SJSA1 (cell line): ENCODE results near the gene GRB14. TPM values are rescaled to one million over a fixed set of nuclear protein-coding genes. Genes with fewer than 3 reads are reported as not detected.

Experiments used
- DNase-seq, 2 experiments: peaks; one replicate each; pipeline ENCODE4 v3.0.0-alpha.2; 2015 to 2020; ENCODE audit warnings: low spot score in 2 of 2, low read depth in 1 of 2
- H3K27ac ChIP-seq: fragments of 250-450 bp; sonication (Bioruptor Pico); 2 replicates; pipeline ENCODE4 v1.5.1; 2020; ENCODE audit warnings: mild to moderate bottlenecking, moderate library complexity
- H3K27me3 ChIP-seq: fragments of 250-450 bp; sonication (Bioruptor Pico); replicated peaks from 2 replicates; pipeline ENCODE4 v1.5.1; 2020; ENCODE audit warnings: mild to moderate bottlenecking, moderate library complexity
- H3K36me3 ChIP-seq: fragments of 250-450 bp; sonication (Bioruptor Pico); 2 replicates; pipeline ENCODE4 v1.5.1; 2020; ENCODE audit warnings: mild to moderate bottlenecking
- H3K4me1 ChIP-seq: fragments of 250-450 bp; sonication (Bioruptor Pico); replicated peaks from 2 replicates; pipeline ENCODE4 v1.6.1; 2021; ENCODE audit warnings: mild to moderate bottlenecking
- H3K4me3 ChIP-seq: fragments of 250-450 bp; sonication (Bioruptor Pico); 2 replicates; pipeline ENCODE4 v1.5.1; 2020; ENCODE audit warnings: mild to moderate bottlenecking
- H3K9me3 ChIP-seq: fragments of 250-450 bp; sonication (Bioruptor Pico); replicated peaks from 2 replicates; pipeline ENCODE4 v1.5.1; 2020; ENCODE audit warnings: mild to moderate bottlenecking
- total RNA-seq: library from RNA; depleted of rRNA; stranded (reverse); fragments of >200 nt; shearing (Covaris generic); gene quantifications from 2 replicates; pipeline ENCODE4 v1.2.3, GENCODE V29; 2014

GRB14 gene
- total RNA-seq, 1 experiment from 2014 or later = not detected

DNA sequence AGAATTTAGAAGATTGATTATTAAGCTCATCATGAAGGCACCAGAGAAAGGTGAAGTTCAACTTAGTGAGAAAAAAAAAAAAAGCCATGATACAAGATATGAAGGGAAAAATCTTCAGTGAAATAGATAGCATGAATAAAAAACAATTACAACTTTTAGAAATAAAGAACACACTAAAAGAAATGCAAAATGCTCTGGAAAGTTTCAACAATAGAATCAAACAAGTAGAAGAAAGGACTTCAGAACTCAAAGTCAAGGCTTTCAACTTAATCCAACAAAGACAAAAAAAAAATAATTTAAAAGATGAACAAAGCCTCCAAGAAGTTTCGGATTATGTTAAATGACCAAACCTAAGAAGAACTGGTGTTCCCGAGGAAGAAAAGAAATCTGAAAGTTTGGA, 105.5 kb downstream of the GRB14 start:
- DNase-seq = no peak

DNA sequence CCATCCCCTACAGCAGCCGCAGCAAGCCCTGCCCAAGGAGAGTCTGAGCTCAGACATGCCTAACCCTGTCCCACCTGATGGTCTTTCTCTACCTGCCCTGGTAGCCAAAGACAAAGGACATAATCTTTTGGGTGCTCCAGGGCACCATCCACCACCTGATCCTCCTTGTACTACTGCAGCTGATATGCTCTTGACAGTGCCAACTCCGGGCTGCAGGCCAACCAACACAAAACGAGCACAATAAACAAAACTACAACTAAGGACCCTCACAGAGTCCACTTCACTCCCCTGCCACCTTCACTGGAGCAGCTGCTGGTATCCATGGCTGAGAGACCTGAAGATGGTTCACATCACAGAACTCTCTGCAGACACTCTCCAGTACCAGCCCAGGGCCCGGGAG, 106.3 kb downstream of the GRB14 start:
- Histone ChIP-seq H3K9me3 (peaks cover 4% of the 10 kb centered on the region; the same call in 1 of the 2 replicates), H3K27me3 (no peaks in the 10 kb centered on the region), H3K27ac (no peak overlapping the region), H3K4me3 (no peak overlapping the region), H3K4me1 (no peaks in the 10 kb centered on the region), H3K36me3 (no peaks in the 10 kb centered on the region)
- no peak for DNase-seq

More for the DNA sequence above, 105.5 kb downstream of the GRB14 start:
- H3K27me3 ChIP-seq = no peaks in the 10 kb centered on the region
- no peak overlapping the region for H3K27ac ChIP-seq
- H3K36me3 ChIP-seq = no peaks in the 10 kb centered on the region
- H3K4me3 ChIP-seq = no peak overlapping the region
- no peaks in the 10 kb centered on the region for H3K4me1 ChIP-seq
- peaks cover 4% of the 10 kb centered on the region; the same call in 1 of the 2 replicates for H3K9me3 ChIP-seq

DNA sequence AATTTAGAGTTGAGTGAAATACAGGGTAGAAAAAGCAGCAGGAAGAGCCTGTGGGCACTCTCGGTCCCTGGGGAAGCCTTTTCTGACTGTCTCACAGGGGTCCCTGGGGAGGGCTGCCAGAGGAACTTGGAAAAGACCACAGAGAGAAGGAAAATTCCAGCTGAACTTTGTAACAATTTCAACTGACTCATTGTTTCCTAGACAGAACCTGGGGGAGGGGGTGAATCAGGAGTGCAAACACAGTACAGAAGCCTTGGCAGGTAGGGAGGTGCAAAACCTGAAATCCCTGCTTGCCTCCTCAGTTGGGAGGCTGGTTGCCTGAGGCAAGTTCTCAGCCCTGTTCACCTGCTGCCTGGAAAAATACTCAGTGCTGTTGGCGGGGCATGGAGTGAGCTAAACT, 106.8 kb downstream of the GRB14 start:
- Histone ChIP-seq H3K27me3 (no peaks in the 10 kb centered on the region), H3K27ac (no peak overlapping the region), H3K9me3 (peaks cover 4% of the 10 kb centered on the region; the same call in 1 of the 2 replicates), H3K4me1 (no peaks in the 10 kb centered on the region), H3K4me3 (no peak overlapping the region), H3K36me3 (no peaks in the 10 kb centered on the region)
- no peak for DNase-seq

DNA sequence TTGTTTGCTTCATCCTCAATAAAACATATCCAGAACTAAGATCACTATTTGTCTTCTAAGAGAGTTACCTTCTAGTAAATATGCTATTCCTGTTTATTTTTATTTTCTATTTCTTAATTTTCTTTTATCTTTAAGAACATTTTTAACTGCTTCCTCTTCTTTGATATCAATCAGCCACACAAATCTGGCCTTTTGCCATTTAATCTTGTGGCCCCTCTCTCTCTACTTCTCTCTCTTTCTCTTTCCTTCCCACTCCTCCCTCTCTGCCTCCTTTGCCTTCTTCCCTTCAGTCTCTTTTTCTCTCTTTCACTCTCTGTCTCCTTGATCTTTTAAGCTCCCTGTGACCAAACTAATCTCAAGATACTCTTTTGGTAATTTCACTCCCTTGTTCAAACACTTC, 108.4 kb downstream of the GRB14 start:
- no peak overlapping the region for H3K27ac ChIP-seq
- no peaks in the 10 kb centered on the region for H3K4me1 ChIP-seq
- H3K9me3 ChIP-seq = peaks cover 4% of the 10 kb centered on the region; the same call in 1 of the 2 replicates
- DNase-seq = no peak
- no peak overlapping the region for H3K4me3 ChIP-seq
- H3K36me3 ChIP-seq = no peaks in the 10 kb centered on the region
- H3K27me3 ChIP-seq = no peaks in the 10 kb centered on the region

DNA sequence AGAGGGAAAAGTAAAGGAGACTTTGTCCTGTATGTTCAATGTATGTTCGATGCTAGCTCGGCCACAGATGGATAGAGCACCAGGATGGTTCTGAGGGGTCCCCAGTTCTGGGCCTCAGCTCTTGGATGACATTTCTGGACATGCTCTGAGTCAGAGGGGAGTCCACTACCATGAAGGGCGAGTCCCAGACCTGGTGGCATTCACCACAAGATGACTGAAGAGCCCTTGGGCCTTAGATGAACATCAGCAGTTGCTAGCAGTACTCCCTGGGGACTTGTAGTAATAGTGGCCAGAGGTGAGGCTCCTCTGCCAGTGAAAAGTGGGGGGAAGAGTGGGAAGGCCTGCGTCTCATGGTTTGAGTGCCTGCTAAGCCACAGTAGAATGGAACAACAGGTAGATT, 109.5 kb downstream of the GRB14 start:
- Histone ChIP-seq H3K4me1 (no peaks in the 10 kb centered on the region), H3K4me3 (no peak overlapping the region), H3K27me3 (no peaks in the 10 kb centered on the region), H3K27ac (no peak overlapping the region), H3K36me3 (no peaks in the 10 kb centered on the region), H3K9me3 (no peaks in the 10 kb centered on the region)
- DNase-seq = no peak

DNA sequence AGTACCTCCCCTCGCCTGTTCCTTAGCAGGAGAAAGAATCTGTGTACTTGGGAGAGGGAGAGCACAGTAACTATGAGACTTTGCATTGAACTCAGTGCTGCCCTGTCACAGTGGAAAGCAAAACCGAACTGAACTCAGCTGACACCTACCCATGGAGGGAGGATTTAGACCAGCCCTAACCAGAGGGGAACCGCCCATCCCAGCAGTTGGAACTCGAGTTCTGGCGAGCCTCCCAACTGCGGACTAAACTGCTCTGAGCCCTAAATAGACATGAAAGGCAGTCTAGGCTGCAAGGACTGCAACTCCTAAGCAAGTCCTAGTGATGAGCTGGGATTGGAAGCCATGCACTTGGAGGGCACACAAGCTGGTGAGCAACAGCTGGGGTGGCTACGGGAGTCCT, 110.4 kb downstream of the GRB14 start:
- Histone ChIP-seq H3K4me3 (no peak overlapping the region), H3K27me3 (0 out of 2 replicates have a peak, but pooled peaks cover 6% of the 10 kb centered on the region), H3K4me1 (no peaks in the 10 kb centered on the region), H3K27ac (no peak overlapping the region), H3K36me3 (no peaks in the 10 kb centered on the region), H3K9me3 (no peaks in the 10 kb centered on the region)
- DNase-seq = no peak

DNA sequence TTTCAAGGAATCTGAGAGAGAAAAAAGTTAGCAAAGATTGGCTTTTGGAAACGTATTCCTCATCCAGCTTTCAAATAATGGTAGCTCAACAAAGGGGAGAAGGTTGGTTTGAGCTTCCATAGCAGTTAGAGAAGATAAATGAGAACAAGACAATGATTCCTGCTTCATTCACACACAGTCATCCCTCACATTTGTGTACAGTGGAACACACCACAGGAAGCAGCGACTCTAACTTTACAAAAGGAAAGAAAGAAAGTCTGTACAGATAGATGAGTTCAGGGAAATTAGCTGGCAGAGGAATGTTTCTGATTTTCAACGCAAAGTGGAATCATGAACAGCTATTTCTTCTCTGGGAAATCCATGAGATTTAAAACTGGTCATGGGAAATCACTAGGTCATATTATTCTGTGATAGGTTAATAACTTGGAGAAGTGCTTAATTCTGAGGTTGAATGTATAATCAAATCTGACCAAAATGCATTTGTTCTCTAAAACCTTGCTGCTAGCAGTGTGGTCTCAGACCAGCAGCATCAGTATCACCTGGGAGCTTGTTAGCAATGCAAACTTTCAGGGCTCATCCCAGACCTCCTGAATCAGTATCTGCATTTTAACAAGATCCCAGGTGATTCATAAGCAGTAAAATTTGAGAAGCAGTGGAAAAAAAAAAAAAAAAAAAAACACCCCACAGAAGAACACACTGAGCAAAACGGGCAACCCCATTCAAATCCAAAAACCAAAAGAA, 112.0 kb downstream of the GRB14 start:
- no peaks in the 10 kb centered on the region for H3K9me3 ChIP-seq
- DNase-seq = no peak
- H3K27ac ChIP-seq = no peak overlapping the region
- H3K4me3 ChIP-seq = no peak overlapping the region
- H3K4me1 ChIP-seq = no peaks in the 10 kb centered on the region
- no peaks in the 10 kb centered on the region for H3K36me3 ChIP-seq
- 0 out of 2 replicates have a peak, but pooled peaks cover 6% of the 10 kb centered on the region for H3K27me3 ChIP-seq

DNA sequence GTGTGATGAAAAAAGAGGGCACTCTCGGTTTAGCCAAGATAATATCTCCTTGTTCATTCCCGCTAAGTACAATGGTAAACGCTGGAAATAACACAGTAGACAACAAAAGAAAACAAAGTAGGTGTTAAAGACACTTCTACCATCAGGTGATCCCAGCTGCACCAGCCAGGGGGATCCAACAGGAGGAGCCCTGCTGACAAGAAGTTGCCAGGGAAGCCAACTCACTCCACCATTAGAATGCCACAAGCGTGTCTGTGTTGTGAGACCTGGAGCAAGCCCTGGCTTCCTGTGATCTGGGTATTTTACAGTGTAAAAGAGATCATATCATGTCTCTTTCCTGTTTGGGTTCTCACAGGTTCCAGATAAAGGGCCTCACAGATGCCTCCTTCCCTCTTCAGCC, 117.0 kb downstream of the GRB14 start:
- Histone ChIP-seq H3K9me3 (no peaks in the 10 kb centered on the region), H3K36me3 (no peaks in the 10 kb centered on the region), H3K27me3 (0 out of 2 replicates have a peak, but pooled peaks cover 11% of the 10 kb centered on the region), H3K4me1 (no peaks in the 10 kb centered on the region), H3K27ac (no peak overlapping the region), H3K4me3 (no peak overlapping the region)
- no peak for DNase-seq

DNA sequence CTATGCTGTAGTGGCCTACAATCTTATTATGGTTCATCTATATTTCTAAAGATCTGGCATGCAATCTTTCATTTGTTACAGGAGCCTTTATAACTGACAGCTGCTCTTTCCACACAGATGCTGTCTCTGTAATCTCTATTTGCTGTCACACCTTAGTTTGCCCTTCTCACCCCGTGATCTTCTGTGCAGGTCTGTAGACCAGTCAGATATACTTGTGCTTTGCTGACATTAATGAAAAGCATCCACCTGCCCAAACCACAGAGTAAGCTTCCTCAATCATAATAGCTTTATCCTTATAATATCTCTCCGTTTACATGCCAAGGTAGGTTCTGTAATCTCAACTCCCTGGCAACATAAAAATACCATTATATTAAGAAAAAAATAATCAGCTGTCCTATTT, 122.4 kb downstream of the GRB14 start:
- H3K36me3 ChIP-seq = no peaks in the 10 kb centered on the region
- no peaks in the 10 kb centered on the region for H3K9me3 ChIP-seq
- no peaks in the 10 kb centered on the region for H3K4me1 ChIP-seq
- H3K27ac ChIP-seq = no peak overlapping the region
- 0 out of 2 replicates have a peak, but pooled peaks cover 5% of the 10 kb centered on the region for H3K27me3 ChIP-seq
- H3K4me3 ChIP-seq = no peak overlapping the region
- no peak for DNase-seq

DNA sequence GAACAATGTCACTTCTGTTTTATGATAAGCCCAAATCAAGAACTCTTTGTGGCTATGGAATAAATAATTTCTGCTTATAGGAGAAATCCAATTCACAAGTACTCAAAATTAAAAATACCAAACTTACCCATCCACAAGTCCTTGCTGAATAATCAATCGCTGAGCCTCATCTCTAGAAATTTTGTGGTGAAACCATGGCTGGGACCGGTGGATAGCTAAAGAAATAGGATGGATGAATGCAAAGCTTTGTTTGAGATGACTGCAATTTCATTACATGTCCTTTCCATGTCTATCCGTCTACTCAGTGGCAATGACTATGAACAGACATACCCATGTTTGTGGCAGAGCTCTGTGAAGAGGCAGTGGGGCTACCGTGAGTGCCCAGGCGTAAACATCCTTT, 124.4 kb downstream of the GRB14 start:
- Histone ChIP-seq H3K4me3 (no peak overlapping the region), H3K9me3 (no peaks in the 10 kb centered on the region), H3K27ac (no peak overlapping the region), H3K27me3 (peaks cover 3% of the 10 kb centered on the region; the same call in 1 of the 2 replicates), H3K36me3 (no peaks in the 10 kb centered on the region), H3K4me1 (no peaks in the 10 kb centered on the region)
- no peak for DNase-seq

DNA sequence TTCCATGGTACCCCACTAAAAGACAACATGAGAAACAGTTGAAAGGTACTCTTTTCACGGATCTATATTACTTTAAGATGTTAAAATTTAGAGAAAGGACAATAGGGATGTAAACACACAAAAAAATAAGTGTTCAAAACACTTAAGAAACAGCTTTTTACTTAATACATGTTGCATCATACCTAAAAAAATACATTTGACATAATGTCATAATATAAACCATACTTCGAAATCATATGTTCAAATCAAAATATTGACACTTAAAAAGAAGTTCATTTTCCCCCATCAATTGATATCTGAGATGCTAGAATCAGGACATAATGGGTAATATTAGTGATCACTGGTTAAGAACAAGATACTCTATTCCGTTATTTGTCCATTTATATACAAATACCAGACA, 124.9 kb downstream of the GRB14 start:
- Histone ChIP-seq H3K36me3 (no peaks in the 10 kb centered on the region), H3K4me1 (no peaks in the 10 kb centered on the region), H3K27ac (no peak overlapping the region), H3K9me3 (no peaks in the 10 kb centered on the region), H3K27me3 (peaks cover 3% of the 10 kb centered on the region; the same call in 1 of the 2 replicates), H3K4me3 (no peak overlapping the region)
- no peak for DNase-seq

DNA sequence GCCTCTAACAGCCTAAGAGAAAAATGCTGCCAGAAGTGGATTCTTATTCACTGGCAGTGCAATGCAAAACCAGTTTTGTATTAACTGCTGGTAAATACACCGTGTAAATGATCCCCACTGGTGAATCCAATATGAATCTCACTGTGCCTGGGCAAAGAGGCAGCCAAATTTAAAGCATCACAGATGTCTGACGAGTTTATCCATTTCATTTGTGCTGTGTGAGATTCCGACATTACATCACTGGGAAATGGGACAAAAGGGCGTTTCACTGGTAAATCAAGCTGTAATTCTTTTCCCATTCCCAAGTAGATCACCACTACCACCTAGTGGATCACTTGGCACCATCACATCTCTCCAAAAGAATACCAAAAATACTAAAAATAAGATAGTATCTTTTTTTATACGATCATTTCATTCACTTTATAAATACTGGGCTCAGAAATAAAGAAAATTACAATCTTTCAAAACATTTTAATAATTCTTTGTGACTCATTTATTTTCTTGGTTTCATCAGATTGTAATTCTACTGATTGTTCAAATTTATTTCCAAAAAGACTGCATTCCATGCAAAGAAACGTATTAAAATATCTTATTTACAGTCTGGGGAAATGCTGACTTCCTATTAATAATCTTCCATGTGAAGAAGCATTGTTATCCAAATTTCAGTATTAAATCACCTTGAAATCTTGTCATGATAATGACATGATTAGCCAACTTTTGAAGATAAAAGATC, 125.6 kb downstream of the GRB14 start:
- no peaks in the 10 kb centered on the region for H3K36me3 ChIP-seq
- H3K27me3 ChIP-seq = peaks cover 9% of the 10 kb centered on the region
- no peaks in the 10 kb centered on the region for H3K4me1 ChIP-seq
- H3K9me3 ChIP-seq = no peaks in the 10 kb centered on the region
- H3K4me3 ChIP-seq = no peak overlapping the region
- peak in 1 of 2 experiments; percentile 8 for DNase-seq
- no peak overlapping the region for H3K27ac ChIP-seq

DNA sequence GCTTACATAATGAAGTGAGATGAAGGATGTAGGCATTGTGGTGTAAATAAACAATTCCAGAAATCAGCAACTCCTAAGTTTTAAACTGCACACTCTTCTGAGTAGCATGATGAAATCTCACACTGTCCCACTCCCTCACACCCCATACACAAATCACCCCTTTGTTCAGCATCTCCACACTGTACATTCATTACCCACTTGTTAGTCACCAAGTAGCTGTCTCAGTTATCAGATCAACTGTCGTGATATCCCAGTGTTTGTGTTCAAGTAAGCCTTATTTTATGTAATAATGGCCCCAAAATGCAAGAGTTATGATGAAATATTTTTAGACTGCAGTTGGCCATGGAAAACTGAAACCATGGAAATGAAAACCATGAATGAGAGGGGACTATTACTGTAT, 135.7 kb downstream of the GRB14 start:
- no peak for DNase-seq
- Histone ChIP-seq H3K4me1 (no peaks in the 10 kb centered on the region), H3K27me3 (no peaks in the 10 kb centered on the region), H3K4me3 (no peak overlapping the region), H3K36me3 (no peaks in the 10 kb centered on the region), H3K9me3 (no peaks in the 10 kb centered on the region), H3K27ac (no peak overlapping the region)

DNA sequence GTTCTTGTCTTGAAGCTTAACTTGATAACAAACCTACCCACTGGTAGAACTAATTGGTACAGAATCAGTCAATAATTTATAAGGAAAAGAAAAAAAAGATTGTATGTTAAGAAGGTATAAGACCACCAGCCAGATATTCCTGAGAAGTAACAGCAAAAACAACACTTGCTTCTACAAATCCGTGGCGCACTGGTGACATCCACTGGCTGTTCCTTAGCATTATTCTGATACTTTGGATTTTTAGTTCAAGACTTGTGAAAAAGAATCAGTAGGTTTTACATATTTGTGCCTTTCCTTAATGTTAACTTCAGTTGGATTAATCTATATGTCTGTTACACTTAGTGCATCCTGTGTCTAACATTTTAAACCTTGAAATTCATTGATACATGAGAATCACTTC, 141.8 kb downstream of the GRB14 start:
- Histone ChIP-seq H3K27ac (no peak overlapping the region), H3K4me1 (no peaks in the 10 kb centered on the region), H3K9me3 (no peaks in the 10 kb centered on the region), H3K27me3 (0 out of 2 replicates have a peak, but pooled peaks cover 2% of the 10 kb centered on the region), H3K4me3 (no peak overlapping the region), H3K36me3 (no peaks in the 10 kb centered on the region)
- DNase-seq = no peak
